Skin epidermis (tissue), 12 donors: ENCODE measurements around the gene MICOS13.
"Not testable (repeated sequence)": the region's sequence is repeated elsewhere in the genome, so short reads cannot be mapped to it uniquely, and the experiment has no call there.

ENCODE experiments used
- H3K27ac ChIP-seq, 21 experiments: fragments of 200-600 bp; sonication (generic) in 11 of 21; one replicate each; pipeline ENCODE4 v1.5.0; 2020; ENCODE audit warnings: mild to moderate bottlenecking in 3 of 21, inconsistent platforms in 2 of 21, moderate library complexity in 2 of 21
- H3K4me3 ChIP-seq, 7 experiments: fragments of 200-600 bp; sonication (generic) in 2 of 7; one replicate each; pipeline ENCODE4 v1.5.0; 2020; ENCODE audit warnings: inconsistent platforms in 2 of 7, mild to moderate bottlenecking in 2 of 7, moderate library complexity in 1 of 7

Gene MICOS13

GRCh38 chr19:5703819-5704818, 23.8 kb upstream of the MICOS13 start:
- Histone ChIP-seq H3K4me3 (no peak overlapping the region), H3K27ac (no peak overlapping the region)

- not testable (repeated sequence) for H3K27ac ChIP-seq, H3K4me3 ChIP-seq
Observed at GRCh38 chr19:5702053-5702410, 21.7 kb upstream of the MICOS13 start.

- no peak overlapping the region for H3K4me3 ChIP-seq
- H3K27ac ChIP-seq = no peak overlapping the region
Observed at GRCh38 chr19:5700455-5701092, 20.3 kb upstream of the MICOS13 start.

GRCh38 chr19:5698635-5699422, 18.5 kb upstream of the MICOS13 start:
- Histone ChIP-seq H3K4me3 (no peak overlapping the region), H3K27ac (no peak overlapping the region)

GRCh38 chr19:5697890-5698634, 17.7 kb upstream of the MICOS13 start:
- Histone ChIP-seq H3K27ac (no peak overlapping the region), H3K4me3 (no peak overlapping the region)

GRCh38 chr19:5697022-5697889, 16.9 kb upstream of the MICOS13 start:
- Histone ChIP-seq H3K4me3 (no peak overlapping the region), H3K27ac (no peak overlapping the region)

- Histone ChIP-seq H3K4me3 (no peak overlapping the region), H3K27ac (no peak overlapping the region)
Observed at GRCh38 chr19:5696196-5697021, 16.1 kb upstream of the MICOS13 start.

- Histone ChIP-seq H3K27ac (no peak overlapping the region), H3K4me3 (no peak overlapping the region)
Observed at GRCh38 chr19:5695649-5696195, 15.4 kb upstream of the MICOS13 start.

GRCh38 chr19:5694956-5695648, 14.8 kb upstream of the MICOS13 start:
- no peak overlapping the region for H3K4me3 ChIP-seq

GRCh38 chr19:5694167-5694955, 14.0 kb upstream of the MICOS13 start:
- Histone ChIP-seq H3K4me3 (no peak overlapping the region), H3K27ac (no peak overlapping the region)

More at GRCh38 chr19:5694956-5695648, 14.8 kb upstream of the MICOS13 start:
- H3K27ac ChIP-seq = no peak overlapping the region

GRCh38 chr19:5693195-5694166, 13.2 kb upstream of the MICOS13 start:
- peak overlapping the region in 5 of 21 experiments; percentile 0 to 36 (median 25) for H3K27ac ChIP-seq
- H3K4me3 ChIP-seq = no peak overlapping the region

- no peak overlapping the region for H3K4me3 ChIP-seq
- peak overlapping the region in 7 of 21 experiments; percentile 0 to 93 (median 35) for H3K27ac ChIP-seq
Observed at GRCh38 chr19:5692723-5693194, 12.4 kb upstream of the MICOS13 start.

GRCh38 chr19:5691822-5692722, 11.8 kb upstream of the MICOS13 start:
- H3K4me3 ChIP-seq = peak overlapping the region; percentile 64 to 91 (median 79)
- peak overlapping the region in 18 of 21 experiments; percentile 80 to 96 (median 91) for H3K27ac ChIP-seq
